GM12865 (cell line): Measurements from ENCODE around the gene GNG3.

Experiments used
- DNase-seq: peaks from one replicate; pipeline ENCODE4 v3.0.0; 2010; ENCODE audit warnings: low read depth
- H3K4me3 ChIP-seq: 2 replicates; pipeline ENCODE4 v1.5.1; 2011; ENCODE audit warnings: mild to moderate bottlenecking, low read depth, low read length, control low read depth
- CTCF ChIP-seq: IDR thresholded peaks from 2 replicates; pipeline ENCODE4 v1.5.1; 2011; ENCODE audit warnings: low read length, control low read depth, low read depth, inconsistent platforms; ENCODE audit not compliant: insufficient read depth; ENCODE audit errors: missing control alignments

GNG3 gene

GRCh38 chr11:62752177-62752785 is 44.8 kb downstream of the GNG3 start:
- no peak for DNase-seq
- no peak for TF ChIP-seq CTCF
- no peak overlapping the region for H3K4me3 ChIP-seq

GRCh38 chr11:62752994-62753735 is 45.7 kb downstream of the GNG3 start:
- DNase-seq = no peak
- TF ChIP-seq CTCF = no peak
- peak overlapping the region; percentile 61 for H3K4me3 ChIP-seq

- H3K4me3 ChIP-seq = peak within 1 kb of the TSS; percentile 61
- TF ChIP-seq CTCF = no peak
- DNase-seq = peak; percentile 100
Measured at GRCh38 chr11:62753736-62754603, 46.5 kb downstream of the GNG3 start, which contains the start of gene ZBTB3. Gene ZBTB3 (minus strand): TSS chr11:62754160. CDS start chr11:62753664, 496 bp downstream.

- DNase-seq = no peak
- no peak for TF ChIP-seq CTCF
- H3K4me3 ChIP-seq = no peak overlapping the region
Measured at GRCh38 chr11:62755086-62755615, 47.7 kb downstream of the GNG3 start.

GRCh38 chr11:62757846-62758788 is 50.6 kb downstream of the GNG3 start:
- H3K4me3 ChIP-seq = no peak overlapping the region
- no peak for DNase-seq
- TF ChIP-seq CTCF = no peak
